ENCODE measurements around the gene ATF2. TPM values are rescaled to one million over a fixed set of nuclear protein-coding genes. Genes with fewer than 3 reads are reported as not detected.

ATF2 gene
- total and polyA plus RNA-seq, 2 of the 13 experiments (the other 11 are each of a cell fraction or from before 2014, with no cell fraction given) = 91.6 to 95.1 TPM

DNA sequence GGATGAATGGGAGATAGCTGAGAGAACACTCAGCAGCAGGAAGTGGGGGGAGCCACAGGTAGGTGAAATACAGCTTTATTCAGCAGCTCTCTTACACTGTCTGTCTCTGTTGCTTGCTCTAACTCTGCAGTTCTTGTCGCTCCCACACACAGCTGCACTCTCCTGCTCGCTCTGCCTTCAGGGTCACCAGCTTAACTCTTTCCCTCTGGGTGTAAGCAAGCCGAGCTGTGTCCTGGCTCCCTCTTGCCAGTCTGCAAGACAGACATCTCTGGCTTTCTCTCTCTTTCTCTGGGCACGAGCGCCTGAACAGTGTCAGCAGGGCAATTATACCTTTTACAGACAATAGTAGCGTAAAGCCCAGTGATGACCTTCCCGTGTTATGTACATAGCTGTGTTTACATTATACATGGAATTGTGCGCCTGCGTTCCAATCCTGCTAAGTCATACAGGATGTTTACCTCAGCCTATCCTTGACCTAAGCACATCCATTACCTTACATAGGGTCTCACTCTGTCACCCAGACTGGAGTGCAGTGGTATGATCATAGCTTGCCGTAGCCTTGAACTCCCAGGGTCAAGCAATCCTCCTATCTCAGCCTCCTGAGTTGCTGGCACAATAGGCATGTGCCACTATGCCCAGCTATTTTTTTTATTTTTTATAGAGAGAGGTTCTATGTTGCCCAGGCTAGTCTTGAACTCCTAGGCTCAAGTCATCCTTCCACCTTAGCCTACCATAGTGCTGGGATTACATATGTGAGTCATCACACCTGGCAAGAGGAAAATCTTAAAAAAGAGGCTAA lies 105.0 kb downstream of the ATF2 start (continued):
- TF ChIP-seq ZNF567 (CRISPR knock-in tag; IDR thresholded peaks at IDR 0.05; ENCODE audit: borderline replicate concordance) (peak; percentile 92; the same call in 1 of the 2 replicates), SUZ12 (IDR thresholded peaks at IDR 0.05; ENCODE audit: low read depth, low read length) (no peak), RARG (CRISPR knock-in tag; IDR thresholded peaks at IDR 0.05; ENCODE audit: low read depth) (no peak), ZNF543 (CRISPR knock-in tag; IDR thresholded peaks at IDR 0.05) (peak; percentile 75; the same call in 1 of the 2 replicates), HOXA5 (CRISPR knock-in tag; IDR thresholded peaks at IDR 0.05) (no peak), FUBP1 (CRISPR knock-in tag; IDR thresholded peaks at IDR 0.05; ENCODE audit: borderline replicate concordance) (peak; percentile 79; the same call in 1 of the 2 replicates), SP1 (IDR thresholded peaks at IDR 0.05) (no peak), SP1 (CRISPR knock-in tag; IDR thresholded peaks at IDR 0.05) (no peak; the same call in 1 of the 2 replicates), NFIC (IDR thresholded peaks at IDR 0.05; ENCODE audit: low read length) (peak; percentile 96), EED (CRISPR knock-in tag; IDR thresholded peaks at IDR 0.05) (no peak; the same call in 1 of the 2 replicates), TRAFD1 (CRISPR knock-in tag; IDR thresholded peaks at IDR 0.05; ENCODE audit: borderline replicate concordance) (peak; percentile 83; the same call in 1 of the 2 replicates), ZNF232 (CRISPR knock-in tag; IDR thresholded peaks at IDR 0.05; ENCODE audit: borderline replicate concordance) (no peak; the same call in 1 of the 2 replicates), MEF2D (CRISPR knock-in tag; IDR thresholded peaks at IDR 0.05) (peak; percentile 98), ZNF724P (CRISPR knock-in tag; IDR thresholded peaks at IDR 0.05; ENCODE audit: borderline replicate concordance) (peak; percentile 95; the same call in 1 of the 2 replicates), ZMAT3 (CRISPR knock-in tag; conservative IDR thresholded peaks at IDR 0.05) (peak; percentile 88), ZNF775 (CRISPR knock-in tag; IDR thresholded peaks at IDR 0.05; ENCODE audit: borderline replicate concordance) (peak; percentile 77; the same call in 1 of the 2 replicates), ZHX2 (IDR thresholded peaks at IDR 0.05; ENCODE audit: low read depth) (0 out of 2 replicates have a peak, but pooled peaks have one; percentile 72), ZHX2 (CRISPR knock-in tag; IDR thresholded peaks at IDR 0.05; ENCODE audit: borderline replicate concordance) (no peak), DR1 (CRISPR knock-in tag; IDR thresholded peaks at IDR 0.05) (no peak), SNAI1 (CRISPR knock-in tag; IDR thresholded peaks at IDR 0.05; ENCODE audit: borderline replicate concordance) (peak; percentile 89; the same call in 1 of the 2 replicates)

Measured in HepG2 (cell line).